ENCODE results near the gene HSD3B7.

HSD3B7 gene

GRCh38 chr16:31023627-31024226, 38.7 kb downstream of the HSD3B7 start:
- no peak overlapping the region for H2AFZ ChIP-seq (ENCODE audit: low read depth)
- TF ChIP-seq CTCF (conservative IDR thresholded peaks at IDR 0.05; ENCODE audit: low read depth, low read length) = no peak
- H3K4me2 ChIP-seq = no peak overlapping the region
- H3K4me3 ChIP-seq (IDR thresholded peaks at IDR 0.05; ENCODE audit: insufficient read depth, low read depth, low read length) = no peak overlapping the region
- peaks cover 3% of the 10 kb centered on the region for H3K4me1 ChIP-seq (ENCODE audit: low read depth, poor library complexity, severe bottlenecking)
- no peak overlapping the region for H3K27ac ChIP-seq
- H3K9ac ChIP-seq = no peak overlapping the region
- H4K20me1 ChIP-seq (ENCODE audit: insufficient read depth) = no peaks in the 10 kb centered on the region
- no peaks in the 10 kb centered on the region for H3K79me2 ChIP-seq (ENCODE audit: insufficient read depth, low read depth)
- H3K36me3 ChIP-seq (ENCODE audit: insufficient read depth) = no peaks in the 10 kb centered on the region
- H3K27me3 ChIP-seq (ENCODE audit: insufficient read depth, low read depth) = no peaks in the 10 kb centered on the region

GRCh38 chr16:31025339-31025738, 40.3 kb downstream of the HSD3B7 start:
- H3K4me2 ChIP-seq = no peak overlapping the region
- no peak overlapping the region for H3K4me3 ChIP-seq (IDR thresholded peaks at IDR 0.05; ENCODE audit: insufficient read depth, low read depth, low read length)
- H3K36me3 ChIP-seq (ENCODE audit: insufficient read depth) = no peaks in the 10 kb centered on the region
- no peak overlapping the region for H3K9ac ChIP-seq
- H3K27me3 ChIP-seq (ENCODE audit: insufficient read depth, low read depth) = no peaks in the 10 kb centered on the region
- H4K20me1 ChIP-seq (ENCODE audit: insufficient read depth) = no peaks in the 10 kb centered on the region
- TF ChIP-seq CTCF (conservative IDR thresholded peaks at IDR 0.05; ENCODE audit: low read depth, low read length) = no peak
- no peak overlapping the region for H3K27ac ChIP-seq
- peaks cover 3% of the 10 kb centered on the region for H3K4me1 ChIP-seq (ENCODE audit: low read depth, poor library complexity, severe bottlenecking)
- H2AFZ ChIP-seq (ENCODE audit: low read depth) = no peak overlapping the region
- H3K79me2 ChIP-seq (ENCODE audit: insufficient read depth, low read depth) = no peaks in the 10 kb centered on the region

- H3K9ac ChIP-seq = no peak overlapping the region
- no peaks in the 10 kb centered on the region for H3K27me3 ChIP-seq (ENCODE audit: insufficient read depth, low read depth)
- no peaks in the 10 kb centered on the region for H3K36me3 ChIP-seq (ENCODE audit: insufficient read depth)
- H2AFZ ChIP-seq (ENCODE audit: low read depth) = no peak overlapping the region
- H3K4me3 ChIP-seq (IDR thresholded peaks at IDR 0.05; ENCODE audit: insufficient read depth, low read depth, low read length) = no peak overlapping the region
- H3K4me1 ChIP-seq (ENCODE audit: low read depth, poor library complexity, severe bottlenecking) = peaks cover 9% of the 10 kb centered on the region
- no peak overlapping the region for H3K27ac ChIP-seq
- no peak overlapping the region for H3K4me2 ChIP-seq
- no peaks in the 10 kb centered on the region for H3K79me2 ChIP-seq (ENCODE audit: insufficient read depth, low read depth)
- no peak for TF ChIP-seq CTCF (conservative IDR thresholded peaks at IDR 0.05; ENCODE audit: low read depth, low read length)
- H4K20me1 ChIP-seq (ENCODE audit: insufficient read depth) = no peaks in the 10 kb centered on the region
Measured at GRCh38 chr16:31029272-31029671, 44.3 kb downstream of the HSD3B7 start.

- Histone ChIP-seq H3K4me3 (IDR thresholded peaks at IDR 0.05; ENCODE audit: insufficient read depth, low read depth, low read length) (no peak overlapping the region), H3K36me3 (ENCODE audit: insufficient read depth) (no peaks in the 10 kb centered on the region), H2AFZ (ENCODE audit: low read depth) (no peak overlapping the region), H3K9ac (no peak overlapping the region), H3K27ac (no peak overlapping the region), H4K20me1 (ENCODE audit: insufficient read depth) (no peaks in the 10 kb centered on the region), H3K79me2 (ENCODE audit: insufficient read depth, low read depth) (no peaks in the 10 kb centered on the region; the same call in 1 of the 2 replicates), H3K4me2 (no peak overlapping the region), H3K4me1 (ENCODE audit: low read depth, poor library complexity, severe bottlenecking) (peaks cover 15% of the 10 kb centered on the region), H3K27me3 (ENCODE audit: insufficient read depth, low read depth) (no peaks in the 10 kb centered on the region)
- no peak for TF ChIP-seq CTCF (conservative IDR thresholded peaks at IDR 0.05; ENCODE audit: low read depth, low read length)
Measured at GRCh38 chr16:31031276-31031675, 46.3 kb downstream of the HSD3B7 start.

Data from KMS-11 (cell line).